ENCODE results near the gene OXCT1. TPM values are rescaled to one million over a fixed set of nuclear protein-coding genes. Genes with fewer than 3 reads are reported as not detected.

OXCT1 gene
- total RNA-seq: 10 to 100 TPM; 10.7 to 22.1 (median 20.5) TPM
- 1 to 10 TPM; 5.5 to 7.1 (median 5.9) TPM for polyA plus RNA-seq
- long read RNA-seq, donor 1, transcript OXCT1-201 (17 exons, 3,388 nt): major isoform, 35 of 42 reads
- long read RNA-seq, donor 1, partial matches to known transcripts: 3 of 42 reads
- long read RNA-seq, donor 1, other reads (novel, unspliced or antisense): 4 of 42 reads
- long read RNA-seq, donor 2, transcript OXCT1-201 (17 exons, 3,388 nt): major isoform, 31 of 40 reads
- long read RNA-seq, donor 2, partial matches to known transcripts: 2 of 40 reads
- long read RNA-seq, donor 2, other reads (novel, unspliced or antisense): 7 of 40 reads

- H3K4me1 ChIP-seq: peaks cover 5% of the 10 kb centered on the region
- intact Hi-C loops (cut with DNase I): loop anchor here in 1 of 2 donors (5.0 kb wide), 1 partner anchor 32 kb away; the partner anchor contains the start of gene RIMOC1
- WGBS, 3 donors: 0% methylated on average over 79 to 82 of the region's 82 CpGs
- H3K27ac ChIP-seq: peak within 1 kb of the TSS; percentile 78
- ATAC-seq (peak; percentile 72 to 90 (median 84)), DNase-seq (peak; percentile 80 to 89)
- no peaks in the 10 kb centered on the region for H3K36me3 ChIP-seq (ENCODE audit: insufficient read depth in 1 of 2, low read depth in 1 of 2)
- no peaks in the 10 kb centered on the region for H3K27me3 ChIP-seq (ENCODE audit: insufficient read depth in 3 of 3, low read length in 2 of 3)
- no peak for TF ChIP-seq CTCF (IDR thresholded peaks at IDR 0.05)
- H3K9me3 ChIP-seq: no peaks in the 10 kb centered on the region
- H3K4me3 ChIP-seq: peak within 1 kb of the TSS; percentile 85
Observed at GRCh38 chr5:41869724-41870626, at the start of gene OXCT1. Gene OXCT1 (minus strand): TSS chr5:41870425. CDS start chr5:41870358, 67 bp downstream.

GRCh38 chr5:41918105-41918504 lies 47.9 kb upstream of the OXCT1 start:
- Histone ChIP-seq H3K36me3 (ENCODE audit: insufficient read depth in 1 of 2, low read depth in 1 of 2) (peaks cover 11 to 80% of the 10 kb centered on the region in 2 donors), H3K4me1 (peaks cover 11% of the 10 kb centered on the region), H3K9me3 (no peaks in the 10 kb centered on the region), H3K27me3 (ENCODE audit: insufficient read depth in 3 of 3, low read length in 2 of 3) (no peaks in the 10 kb centered on the region), H3K4me3 (no peak overlapping the region), H3K27ac (no peak overlapping the region)
- DNase-seq: no peak
- WGBS, 3 donors: 48 to 61% (median 60%) methylated on average over 2 of the region's 2 CpGs
- intact Hi-C loops (cut with DNase I): no loop called here
- ATAC-seq: no peak
- no peak for TF ChIP-seq CTCF (IDR thresholded peaks at IDR 0.05)

- TF ChIP-seq CTCF (IDR thresholded peaks at IDR 0.05): no peak
- peaks cover 46% of the 10 kb centered on the region for H3K4me1 ChIP-seq
- DNase-seq (no peak), ATAC-seq (peak in 3 of 4 donors; percentile 25 to 53 (median 38))
- H3K4me3 ChIP-seq: peak overlapping the region; percentile 33
- intact Hi-C loops (cut with DNase I): loop anchor here in 1 of 2 donors (5.0 kb wide), 1 partner anchor 51 kb away; no protein-coding TSS in a partner anchor
- peaks cover 4 to 61% of the 10 kb centered on the region in 2 donors for H3K36me3 ChIP-seq (ENCODE audit: insufficient read depth in 1 of 2, low read depth in 1 of 2)
- H3K27me3 ChIP-seq (ENCODE audit: insufficient read depth in 3 of 3, low read length in 2 of 3): no peaks in the 10 kb centered on the region
- peak overlapping the region; percentile 86 for H3K27ac ChIP-seq
- WGBS, 3 donors: 48 to 81% (median 70%) methylated on average over 4 of the region's 4 CpGs
- H3K9me3 ChIP-seq: no peaks in the 10 kb centered on the region
Observed at GRCh38 chr5:41908374-41909079, 38.3 kb upstream of the OXCT1 start.

GRCh38 chr5:41906151-41906550 lies 35.9 kb upstream of the OXCT1 start:
- no peak for TF ChIP-seq CTCF (IDR thresholded peaks at IDR 0.05)
- intact Hi-C loops (cut with DNase I): loop anchor here in 1 of 2 donors (5.0 kb wide), 1 partner anchor 49 kb away; no protein-coding TSS in a partner anchor
- Histone ChIP-seq H3K9me3 (no peaks in the 10 kb centered on the region), H3K36me3 (ENCODE audit: insufficient read depth in 1 of 2, low read depth in 1 of 2) (peaks cover 4 to 37% of the 10 kb centered on the region in 2 donors), H3K27ac (peak overlapping the region; percentile 0), H3K4me1 (peaks cover 49% of the 10 kb centered on the region), H3K27me3 (ENCODE audit: insufficient read depth in 3 of 3, low read length in 2 of 3) (no peaks in the 10 kb centered on the region), H3K4me3 (no peak overlapping the region)
- WGBS, 3 donors: 79 to 93% (median 84%) methylated on average over 2 of the region's 2 CpGs
- no peak for ATAC-seq
- no peak for DNase-seq

All from psoas muscle (tissue), 8 donors.